ENCODE data around the gene MAFG. TPM values are rescaled to one million over a fixed set of nuclear protein-coding genes. Genes with fewer than 3 reads are reported as not detected.

The MAFG gene
- total and polyA plus RNA-seq, 2 experiments from 2014 or later, result 17.2 to 33.4 TPM

- H3K79me2 ChIP-seq (replicated peaks; ENCODE audit: insufficient read depth), result 0 out of 2 replicates have a peak, but pooled peaks cover 4% of the 10 kb centered on the region
- no peaks in the 10 kb centered on the region for H3K27me3 ChIP-seq (ENCODE audit: insufficient read depth)
- H2AFZ ChIP-seq, result peak overlapping the region; percentile 87
- peak overlapping the region; percentile 92 for H3K4me2 ChIP-seq
- no peaks in the 10 kb centered on the region; the same call in 2 of the 3 replicates for H3K9me3 Mint-ChIP-seq
- ATAC-seq (peak; percentile 9), DNase-seq (ENCODE audit: low spot score) (peak; percentile 89)
- peak overlapping the region; percentile 84 for H3K4me3 Mint-ChIP-seq
- peak overlapping the region; percentile 78; the same call in 1 of the 2 replicates for H3K27ac Mint-ChIP-seq
- H3K9me2 ChIP-seq (ENCODE audit: insufficient read depth), result no peaks in the 10 kb centered on the region
- TF ChIP-seq POLR2AphosphoS5 (IDR thresholded peaks at IDR 0.05; ENCODE audit: low read depth) (peak; percentile 80), ZNF331 (CRISPR knock-in tag; IDR thresholded peaks at IDR 0.05; ENCODE audit: low read depth) (no peak), REST (IDR thresholded peaks at IDR 0.05; ENCODE audit: unreplicated experiment) (peak; percentile 15), JUNB (IDR thresholded peaks at IDR 0.05; ENCODE audit: unreplicated experiment) (no peak), CTCF (conservative IDR thresholded peaks at IDR 0.05; ENCODE audit: low read depth in 2 of 2) (peak; percentile 14 to 27; a peak in 1 of 4 replicates), CREB1 (CRISPR knock-in tag; IDR thresholded peaks at IDR 0.05; ENCODE audit: low read depth) (no peak), ETS1 (IDR thresholded peaks at IDR 0.05) (peak; percentile 57; the same call in 1 of the 2 replicates)
- H3K36me3 ChIP-seq (ENCODE audit: insufficient read depth), result no peaks in the 10 kb centered on the region
- peaks cover 12% of the 10 kb centered on the region for H3K4me1 ChIP-seq (ENCODE audit: insufficient read depth)
- peaks cover 8% of the 10 kb centered on the region; the same call in 2 of the 3 replicates for H3K36me3 Mint-ChIP-seq (ENCODE audit: low read depth)
- peaks cover 34% of the 10 kb centered on the region for H3F3A ChIP-seq (replicated peaks; ENCODE audit: low read depth)
- H3K4me3 ChIP-seq, result peak overlapping the region; percentile 96
- peak overlapping the region; percentile 63; the same call in 1 of the 2 replicates for H3K27ac ChIP-seq (ENCODE audit: low read depth)
- H3K27me3 Mint-ChIP-seq (ENCODE audit: insufficient read depth, low read depth, poor library complexity), result peaks cover 44% of the 10 kb centered on the region
- peaks cover 21% of the 10 kb centered on the region for H3K4me1 Mint-ChIP-seq
- peaks cover under 1% of the 10 kb centered on the region; the same call in 1 of the 2 replicates for H4K20me1 ChIP-seq (replicated peaks; ENCODE audit: insufficient read depth)
Measured at GRCh38 chr17:81871387-81872230, 55.9 kb downstream of the MAFG start.
